HepG2 (cell line): Measurements from ENCODE around the gene CDK15. TPM values are rescaled to one million over a fixed set of nuclear protein-coding genes. Genes with fewer than 3 reads are reported as not detected.

Experiments
- ATAC-seq: fragments of 200-7000 bp; cut with Tn5 transposase; 3 replicates; pipeline ENCODE4 v1.9.1; 2020; ENCODE audit warnings: mild to moderate bottlenecking, moderate library complexity
- BruUV-seq: library from RNA; stranded (reverse); fragments of 400-500 nt; replicated peaks from 2 replicates; lab custom pipeline; 2021; lab: Mats Ljungman, UMichigan
- CTCF ChIA-PET: fragments of 300-600 bp; formaldehyde crosslinking; extraction: SDS; loops from one replicate; lab custom pipeline; 2021; ENCODE audit warnings: low total read pairs, inconsistent platforms, low intra/inter-chr PET ratio; lab: Yijun Ruan, JAX
- POLR2A ChIA-PET: fragments of 350-600 bp; sonication (Branson Sonifier 250); formaldehyde crosslinking; loops from one replicate; lab custom pipeline; 2020; ENCODE audit warnings: antibody characterized with exemption, inconsistent platforms; lab: Yijun Ruan, JAX
- DNase-seq: peaks from one replicate; pipeline ENCODE4 v3.0.0-alpha.2; 2015; ENCODE audit warnings: low spot score
- FAIRE-seq: peaks from 3 replicates; lab custom pipeline; 2011; peaks lifted over from hg19 to GRCh38; lab: Jason Lieb, UNC
- H2AFZ ChIP-seq: one replicate; pipeline ENCODE4 v1.6.1; 2011; ENCODE audit warnings: low read length, inconsistent platforms
- H3K27ac ChIP-seq: fragments of 300-600 bp; 3 replicates; pipeline ENCODE4 v1.8.0; 2011; ENCODE audit warnings: mixed run types, mild to moderate bottlenecking, mixed read lengths, low read length, inconsistent platforms; ENCODE audit not compliant: insufficient read depth; ENCODE audit errors: extremely low read length
- H3K27me3 ChIP-seq, 2 experiments: fragments of 200-600 bp in 1 of 2; 2 replicates in 1 of 2; 3 replicates in 1 of 2; pipeline versions ENCODE4 v1.6.0 to v1.8.0; 2011; ENCODE audit warnings: low read length in 2 of 2, mild to moderate bottlenecking in 2 of 2, moderate library complexity in 2 of 2, inconsistent platforms in 1 of 2; ENCODE audit not compliant: insufficient read depth in 2 of 2, control insufficient read depth in 1 of 2
- H3K36me3 ChIP-seq, 2 experiments: fragments of 200-600 bp in 1 of 2; replicated peaks in 1 of 2; 2 replicates in 1 of 2; 3 replicates in 1 of 2; pipeline versions ENCODE4 v1.5.1 to v1.8.0; 2011; ENCODE audit warnings: low read length in 2 of 2, inconsistent platforms in 1 of 2; ENCODE audit not compliant: insufficient read depth in 2 of 2, control insufficient read depth in 1 of 2
- H3K4me1 ChIP-seq: 2 replicates; pipeline ENCODE4 v1.5.1; 2012; ENCODE audit warnings: low read length, inconsistent platforms; ENCODE audit not compliant: insufficient read depth
- H3K4me2 ChIP-seq: 2 replicates; pipeline ENCODE4 v1.6.0; 2011; ENCODE audit warnings: low read depth, low read length, inconsistent platforms
- H3K4me3 ChIP-seq, 3 experiments: fragments of 200-600 bp in 1 of 3; sonication (generic), shearing (Covaris generic) in 1 of 3; replicated peaks in 1 of 3; 2 replicates each; pipeline ENCODE4 v1.5.1; 2011 to 2016; ENCODE audit warnings: low read length in 3 of 3, inconsistent platforms in 2 of 3, low read depth in 2 of 3, mild to moderate bottlenecking in 2 of 3, control low read depth in 1 of 3, mixed read lengths in 1 of 3; ENCODE audit not compliant: insufficient read depth in 1 of 3
- H3K79me2 ChIP-seq: one replicate; pipeline ENCODE4 v1.6.1; 2011; ENCODE audit warnings: low read length, inconsistent platforms; ENCODE audit not compliant: insufficient read depth
- H3K9ac ChIP-seq: 2 replicates; pipeline ENCODE4 v1.6.0; 2011; ENCODE audit warnings: mild to moderate bottlenecking, low read depth, low read length, inconsistent platforms; ENCODE audit not compliant: insufficient read depth
- H3K9me3 ChIP-seq: 2 replicates; pipeline ENCODE4 v1.5.1; 2012; ENCODE audit warnings: mild to moderate bottlenecking, low read length
- H4K20me1 ChIP-seq: 2 replicates; pipeline ENCODE4 v1.6.0; 2011; ENCODE audit warnings: inconsistent platforms, mild to moderate bottlenecking, low read length, moderate library complexity; ENCODE audit not compliant: insufficient read depth
- IRX3 ChIP-seq: sonication (generic); formaldehyde crosslinking; IDR thresholded peaks from 2 replicates; pipeline ENCODE4 v1.8.1; 2023; ENCODE audit warnings: mild to moderate bottlenecking, low read depth, missing genetic modification reagents, borderline replicate concordance
- MBD4 ChIP-seq: IDR thresholded peaks from 2 replicates; pipeline ENCODE4 v1.6.1; 2012; ENCODE audit warnings: low read length, inconsistent platforms, borderline replicate concordance
- NR2F1 ChIP-seq, 2 experiments: fragments of 450-650 bp in 1 of 2; formaldehyde crosslinking in 1 of 2; IDR thresholded peaks; 2 replicates each; pipeline versions ENCODE4 v1.5.0 to v1.6.1; 2016 to 2020; ENCODE audit warnings: mild to moderate bottlenecking in 1 of 2, missing compliant biosample characterization in 1 of 2, missing genetic modification reagents in 1 of 2, moderate library complexity in 1 of 2
- PAWR ChIP-seq: sonication (generic); formaldehyde crosslinking; IDR thresholded peaks from 2 replicates; pipeline ENCODE4 v1.4.0; 2020; ENCODE audit warnings: missing genetic modification reagents, mild to moderate bottlenecking, borderline replicate concordance
- PHF8 ChIP-seq: sonication (generic); formaldehyde crosslinking; IDR thresholded peaks from 2 replicates; pipeline ENCODE4 v1.5.0; 2020; ENCODE audit warnings: missing genetic modification reagents
- RAD51 ChIP-seq: fragments of 450-650 bp; IDR thresholded peaks from 2 replicates; pipeline ENCODE4 v1.6.1; 2016; ENCODE audit warnings: borderline replicate concordance
- SALL1 ChIP-seq: sonication (generic); formaldehyde crosslinking; IDR thresholded peaks from 2 replicates; pipeline ENCODE4 v1.8.0; 2022; ENCODE audit warnings: mild to moderate bottlenecking, missing genetic modification reagents
- TBP ChIP-seq: sonication (generic); formaldehyde crosslinking; IDR thresholded peaks from 2 replicates; pipeline ENCODE4 v1.5.0; 2020; ENCODE audit warnings: missing genetic modification reagents
- ZNF543 ChIP-seq: sonication (generic); formaldehyde crosslinking; IDR thresholded peaks from 2 replicates; pipeline ENCODE4 v1.4.0; 2020; ENCODE audit warnings: mild to moderate bottlenecking, missing genetic modification reagents
- ZSCAN29 ChIP-seq: sonication (generic); formaldehyde crosslinking; conservative IDR thresholded peaks from 2 replicates; pipeline ENCODE4 v1.4.0; 2020; ENCODE audit warnings: mild to moderate bottlenecking, missing genetic modification reagents
- WGBS: methylation state at CpG from one replicate; pipeline ENCODE4 v1.1.6; 2017; ENCODE audit warnings: low lambda C conversion rate; 5-methylcytosine and 5-hydroxymethylcytosine counted together
- in situ Hi-C: cut with HindIII; loops from 2 replicates; pipeline ENCODE4 v1.10.0; 2017; ENCODE audit warnings: low pct_unique_long_range_greater_than_20kb; ENCODE audit not compliant: extremely low pct_ligation_motif_present
- intact Hi-C: fragments of 100-400 bp; cut with micrococcal nuclease; formaldehyde crosslinking; loops from one replicate; pipeline ENCODE4 v1.10.0; 2022; ENCODE audit not compliant: unreplicated experiment
- polyA plus RNA-seq, 8 experiments: library from polyadenylated mRNA; depleted of rRNA in 3 of 8; stranded (reverse) in 7 of 8; unstranded in 1 of 8; fragments of >200 nt; fragmentation: Illumina TruSeq in 4 of 8; extraction: Trizol in 4 of 8; gene quantifications; 2 replicates each; pipeline versions ENCODE4 v1.2.1 to v1.2.3, GENCODE V29; 2011 to 2016; ENCODE audit warnings: low read depth in 4 of 8, missing spikeins in 1 of 8, mixed read lengths in 1 of 8; ENCODE audit not compliant: insufficient read depth in 1 of 8
- total RNA-seq, 5 experiments: library from RNA; depleted of rRNA; stranded (reverse); fragments of >200 nt; fragmentation: Illumina TruSeq; extraction: Trizol; gene quantifications; 2 replicates each; pipeline ENCODE4 v1.2.3, GENCODE V29; 2016; ENCODE audit warnings: low read depth in 1 of 5
- TF ChIP-seq, protein P1 (sequence below): IDR thresholded peaks from 2 replicates; pipeline ENCODE4 v1.6.1; 2016; ENCODE audit warnings: missing genetic modification reagents, missing compliant biosample characterization
- TF ChIP-seq, protein P2 (sequence below): sonication (generic); formaldehyde crosslinking; IDR thresholded peaks from 2 replicates; pipeline ENCODE4 v1.5.1; 2020; ENCODE audit warnings: mild to moderate bottlenecking, moderate library complexity, missing genetic modification reagents
- TF ChIP-seq, protein P3 (sequence below): sonication (generic); formaldehyde crosslinking; IDR thresholded peaks from 2 replicates; pipeline ENCODE4 v1.4.0; 2020; ENCODE audit warnings: mild to moderate bottlenecking, low read depth, missing genetic modification reagents
- TF ChIP-seq, protein P4 (sequence below): sonication (generic); formaldehyde crosslinking; IDR thresholded peaks from 2 replicates; pipeline ENCODE4 v1.8.0; 2022; ENCODE audit warnings: missing genetic modification reagents, mild to moderate bottlenecking, moderate library complexity, borderline replicate concordance
- TF ChIP-seq, protein P5 (sequence below): sonication (generic); formaldehyde crosslinking; IDR thresholded peaks from 2 replicates; pipeline ENCODE4 v1.4.0; 2020; ENCODE audit warnings: missing genetic modification reagents, borderline replicate concordance

The CDK15 gene
- total and polyA plus RNA-seq, 2 of the 13 experiments (the other 11 are each of a cell fraction or from before 2014, with no cell fraction given), result not detected

DNA sequence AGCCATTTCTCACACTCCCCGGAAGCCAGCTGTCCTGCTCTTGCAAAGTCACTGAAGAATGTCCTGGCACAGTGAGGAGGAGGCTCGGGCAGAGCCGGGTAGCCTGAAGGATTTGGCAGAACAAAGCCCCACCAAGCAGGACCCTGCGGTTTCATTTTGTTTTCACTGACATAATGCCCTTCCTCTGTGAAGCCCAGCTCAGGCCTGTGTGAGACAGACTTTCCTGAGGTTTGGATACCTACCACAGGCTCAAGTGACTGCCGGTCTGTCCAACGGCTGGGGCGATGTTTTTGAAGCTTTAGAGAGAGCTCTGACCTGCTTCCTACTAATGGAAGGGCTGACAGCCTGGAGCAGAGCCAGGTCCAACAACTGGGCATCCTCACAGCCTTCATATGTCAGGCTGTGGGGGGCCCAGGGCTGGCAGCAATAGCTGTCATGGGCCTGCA is 127.5 kb downstream of the CDK15 start:
- in situ Hi-C loops (no loop called here), intact Hi-C loops (no loop called here)
- H3K27ac ChIP-seq, result no peak overlapping the region
- CTCF ChIA-PET, result no interaction called here
- H3K9ac ChIP-seq, result no peak overlapping the region
- no peaks in the 10 kb centered on the region for H4K20me1 ChIP-seq
- peaks cover 8% of the 10 kb centered on the region; the same call in 1 of the 2 replicates for H3K9me3 ChIP-seq
- BruUV-seq, result no TSS peak
- ATAC-seq (no peak), FAIRE-seq (no peak), DNase-seq (no peak)
- H3K4me1 ChIP-seq, result peaks cover 15% of the 10 kb centered on the region
- H3K36me3 ChIP-seq, result no peaks in the 10 kb centered on the region
- 49% methylated on average over 7 of the region's 7 CpGs for WGBS
- no peaks in the 10 kb centered on the region for H3K79me2 ChIP-seq
- H3K4me2 ChIP-seq, result no peak overlapping the region
- H3K27me3 ChIP-seq, result no peaks in the 10 kb centered on the region
- H3K4me3 ChIP-seq, result no peak overlapping the region
- H2AFZ ChIP-seq, result no peak overlapping the region
- POLR2A ChIA-PET, result no interaction called here
- TF ChIP-seq MBD4, result no peak
- TF ChIP-seq, protein P1, sequence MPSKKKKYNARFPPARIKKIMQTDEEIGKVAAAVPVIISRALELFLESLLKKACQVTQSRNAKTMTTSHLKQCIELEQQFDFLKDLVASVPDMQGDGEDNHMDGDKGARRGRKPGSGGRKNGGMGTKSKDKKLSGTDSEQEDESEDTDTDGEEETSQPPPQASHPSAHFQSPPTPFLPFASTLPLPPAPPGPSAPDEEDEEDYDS (CRISPR knock-in tag), result no peak
- TF ChIP-seq SALL1 (CRISPR knock-in tag), result no peak
- TF ChIP-seq, protein P2, sequence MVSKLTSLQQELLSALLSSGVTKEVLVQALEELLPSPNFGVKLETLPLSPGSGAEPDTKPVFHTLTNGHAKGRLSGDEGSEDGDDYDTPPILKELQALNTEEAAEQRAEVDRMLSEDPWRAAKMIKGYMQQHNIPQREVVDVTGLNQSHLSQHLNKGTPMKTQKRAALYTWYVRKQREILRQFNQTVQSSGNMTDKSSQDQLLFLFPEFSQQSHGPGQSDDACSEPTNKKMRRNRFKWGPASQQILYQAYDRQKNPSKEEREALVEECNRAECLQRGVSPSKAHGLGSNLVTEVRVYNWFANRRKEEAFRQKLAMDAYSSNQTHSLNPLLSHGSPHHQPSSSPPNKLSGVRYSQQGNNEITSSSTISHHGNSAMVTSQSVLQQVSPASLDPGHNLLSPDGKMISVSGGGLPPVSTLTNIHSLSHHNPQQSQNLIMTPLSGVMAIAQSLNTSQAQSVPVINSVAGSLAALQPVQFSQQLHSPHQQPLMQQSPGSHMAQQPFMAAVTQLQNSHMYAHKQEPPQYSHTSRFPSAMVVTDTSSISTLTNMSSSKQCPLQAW (CRISPR knock-in tag), result no peak
- TF ChIP-seq NR2F1 (CRISPR knock-in tag; IDR thresholded peaks at IDR 0.05), result no peak
- TF ChIP-seq, protein P3, sequence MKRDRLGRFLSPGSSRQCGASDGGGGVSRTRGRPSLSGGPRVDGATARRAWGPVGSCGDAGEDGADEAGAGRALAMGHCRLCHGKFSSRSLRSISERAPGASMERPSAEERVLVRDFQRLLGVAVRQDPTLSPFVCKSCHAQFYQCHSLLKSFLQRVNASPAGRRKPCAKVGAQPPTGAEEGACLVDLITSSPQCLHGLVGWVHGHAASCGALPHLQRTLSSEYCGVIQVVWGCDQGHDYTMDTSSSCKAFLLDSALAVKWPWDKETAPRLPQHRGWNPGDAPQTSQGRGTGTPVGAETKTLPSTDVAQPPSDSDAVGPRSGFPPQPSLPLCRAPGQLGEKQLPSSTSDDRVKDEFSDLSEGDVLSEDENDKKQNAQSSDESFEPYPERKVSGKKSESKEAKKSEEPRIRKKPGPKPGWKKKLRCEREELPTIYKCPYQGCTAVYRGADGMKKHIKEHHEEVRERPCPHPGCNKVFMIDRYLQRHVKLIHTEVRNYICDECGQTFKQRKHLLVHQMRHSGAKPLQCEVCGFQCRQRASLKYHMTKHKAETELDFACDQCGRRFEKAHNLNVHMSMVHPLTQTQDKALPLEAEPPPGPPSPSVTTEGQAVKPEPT (CRISPR knock-in tag), result no peak
- no peak for TF ChIP-seq ZSCAN29 (CRISPR knock-in tag)
- TF ChIP-seq RAD51, result no peak
- no peak for TF ChIP-seq ZNF543 (CRISPR knock-in tag)
- no peak for TF ChIP-seq PHF8 (CRISPR knock-in tag)
- TF ChIP-seq PAWR (CRISPR knock-in tag), result no peak
- no peak for TF ChIP-seq IRX3 (CRISPR knock-in tag)
- TF ChIP-seq, protein P4, sequence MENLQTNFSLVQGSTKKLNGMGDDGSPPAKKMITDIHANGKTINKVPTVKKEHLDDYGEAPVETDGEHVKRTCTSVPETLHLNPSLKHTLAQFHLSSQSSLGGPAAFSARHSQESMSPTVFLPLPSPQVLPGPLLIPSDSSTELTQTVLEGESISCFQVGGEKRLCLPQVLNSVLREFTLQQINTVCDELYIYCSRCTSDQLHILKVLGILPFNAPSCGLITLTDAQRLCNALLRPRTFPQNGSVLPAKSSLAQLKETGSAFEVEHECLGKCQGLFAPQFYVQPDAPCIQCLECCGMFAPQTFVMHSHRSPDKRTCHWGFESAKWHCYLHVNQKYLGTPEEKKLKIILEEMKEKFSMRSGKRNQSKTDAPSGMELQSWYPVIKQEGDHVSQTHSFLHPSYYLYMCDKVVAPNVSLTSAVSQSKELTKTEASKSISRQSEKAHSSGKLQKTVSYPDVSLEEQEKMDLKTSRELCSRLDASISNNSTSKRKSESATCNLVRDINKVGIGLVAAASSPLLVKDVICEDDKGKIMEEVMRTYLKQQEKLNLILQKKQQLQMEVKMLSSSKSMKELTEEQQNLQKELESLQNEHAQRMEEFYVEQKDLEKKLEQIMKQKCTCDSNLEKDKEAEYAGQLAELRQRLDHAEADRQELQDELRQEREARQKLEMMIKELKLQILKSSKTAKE, result no peak
- TF ChIP-seq, protein P5, sequence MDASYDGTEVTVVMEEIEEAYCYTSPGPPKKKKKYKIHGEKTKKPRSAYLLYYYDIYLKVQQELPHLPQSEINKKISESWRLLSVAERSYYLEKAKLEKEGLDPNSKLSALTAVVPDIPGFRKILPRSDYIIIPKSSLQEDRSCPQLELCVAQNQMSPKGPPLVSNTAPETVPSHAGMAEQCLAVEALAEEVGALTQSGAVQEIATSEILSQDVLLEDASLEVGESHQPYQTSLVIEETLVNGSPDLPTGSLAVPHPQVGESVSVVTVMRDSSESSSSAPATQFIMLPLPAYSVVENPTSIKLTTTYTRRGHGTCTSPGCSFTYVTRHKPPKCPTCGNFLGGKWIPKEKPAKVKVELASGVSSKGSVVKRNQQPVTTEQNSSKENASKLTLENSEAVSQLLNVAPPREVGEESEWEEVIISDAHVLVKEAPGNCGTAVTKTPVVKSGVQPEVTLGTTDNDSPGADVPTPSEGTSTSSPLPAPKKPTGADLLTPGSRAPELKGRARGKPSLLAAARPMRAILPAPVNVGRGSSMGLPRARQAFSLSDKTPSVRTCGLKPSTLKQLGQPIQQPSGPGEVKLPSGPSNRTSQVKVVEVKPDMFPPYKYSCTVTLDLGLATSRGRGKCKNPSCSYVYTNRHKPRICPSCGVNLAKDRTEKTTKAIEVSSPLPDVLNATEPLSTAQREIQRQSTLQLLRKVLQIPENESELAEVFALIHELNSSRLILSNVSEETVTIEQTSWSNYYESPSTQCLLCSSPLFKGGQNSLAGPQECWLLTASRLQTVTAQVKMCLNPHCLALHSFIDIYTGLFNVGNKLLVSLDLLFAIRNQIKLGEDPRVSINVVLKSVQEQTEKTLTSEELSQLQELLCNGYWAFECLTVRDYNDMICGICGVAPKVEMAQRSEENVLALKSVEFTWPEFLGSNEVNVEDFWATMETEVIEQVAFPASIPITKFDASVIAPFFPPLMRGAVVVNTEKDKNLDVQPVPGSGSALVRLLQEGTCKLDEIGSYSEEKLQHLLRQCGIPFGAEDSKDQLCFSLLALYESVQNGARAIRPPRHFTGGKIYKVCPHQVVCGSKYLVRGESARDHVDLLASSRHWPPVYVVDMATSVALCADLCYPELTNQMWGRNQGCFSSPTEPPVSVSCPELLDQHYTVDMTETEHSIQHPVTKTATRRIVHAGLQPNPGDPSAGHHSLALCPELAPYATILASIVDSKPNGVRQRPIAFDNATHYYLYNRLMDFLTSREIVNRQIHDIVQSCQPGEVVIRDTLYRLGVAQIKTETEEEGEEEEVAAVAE (CRISPR knock-in tag), result no peak
- no peak for TF ChIP-seq TBP (CRISPR knock-in tag)
